Breast epithelium (tissue), 3 donors: ENCODE measurements around the gene MC1R.

ENCODE experiments used
- CTCF ChIP-seq, 3 donors: fragments of 450-650 bp; IDR thresholded peaks; one replicate each; pipeline ENCODE4 v1.5.1; 2016 to 2017; ENCODE audit warnings: antibody characterized with exemption in 3 of 3, mild to moderate bottlenecking in 3 of 3, moderate library complexity in 3 of 3
- POLR2A ChIP-seq: fragments of 450-650 bp; IDR thresholded peaks from one replicate; pipeline ENCODE4 v1.6.1; 2016; ENCODE audit warnings: antibody characterized with exemption, mild to moderate bottlenecking, moderate library complexity
- POLR2AphosphoS5 ChIP-seq, 3 donors: sonication (generic); formaldehyde crosslinking; IDR thresholded peaks; one replicate each; pipeline ENCODE4 v1.6.1; 2017; ENCODE audit warnings: antibody characterized with exemption in 3 of 3

GRCh38 chr16:89958068-89958467, 39.4 kb downstream of the MC1R start:
- no peak for TF ChIP-seq CTCF (IDR thresholded peaks at IDR 0.05)
- no peak for TF ChIP-seq POLR2A
- TF ChIP-seq POLR2AphosphoS5 (IDR thresholded peaks at IDR 0.05): no peak
